Activated T-helper 17 cell treated with anti-CD3 and anti-CD28 coated beads, Interleukin-2, amount 50 U/mL, for 72 hours (primary cell): ENCODE data around the gene CLN6. TPM values are rescaled to one million over a fixed set of nuclear protein-coding genes. Genes with fewer than 3 reads are reported as not detected.
"Not testable (repeated sequence)": the region's sequence is repeated elsewhere in the genome, so short reads cannot be mapped to it uniquely, and the experiment has no call there.

Experiments used
- ATAC-seq: fragments of 150-1000 bp; cut with Tn5 transposase; replicated peaks from 2 replicates; pipeline ENCODE4 v1.10.0; 2021; ENCODE audit warnings: mild to moderate bottlenecking, moderate library complexity
- H3K27ac Mint-ChIP-seq: one replicate; pipeline ENCODE4 v1.8.0; 2022; ENCODE audit warnings: mixed read lengths
- H3K27me3 Mint-ChIP-seq: one replicate; pipeline ENCODE4 v1.8.0; 2022; ENCODE audit warnings: mixed read lengths
- H3K36me3 Mint-ChIP-seq: one replicate; pipeline ENCODE4 v1.8.0; 2022; ENCODE audit warnings: low read depth, mild to moderate bottlenecking, mixed read lengths
- H3K4me1 Mint-ChIP-seq: one replicate; pipeline ENCODE4 v1.8.0; 2022; ENCODE audit warnings: mixed read lengths
- H3K4me3 Mint-ChIP-seq: one replicate; pipeline ENCODE4 v1.8.0; 2022; ENCODE audit warnings: mild to moderate bottlenecking, mixed read lengths
- H3K9me3 Mint-ChIP-seq: one replicate; pipeline ENCODE4 v1.8.0; 2022; ENCODE audit warnings: mixed read lengths
- total RNA-seq, 2 donors: library from RNA; stranded (reverse); gene quantifications; one replicate each; pipeline ENCODE4 v1.2.3, GENCODE V29; 2022

CLN6 gene
- total RNA-seq, 2 donors from 2014 or later = 44.2 to 69.7 TPM

DNA sequence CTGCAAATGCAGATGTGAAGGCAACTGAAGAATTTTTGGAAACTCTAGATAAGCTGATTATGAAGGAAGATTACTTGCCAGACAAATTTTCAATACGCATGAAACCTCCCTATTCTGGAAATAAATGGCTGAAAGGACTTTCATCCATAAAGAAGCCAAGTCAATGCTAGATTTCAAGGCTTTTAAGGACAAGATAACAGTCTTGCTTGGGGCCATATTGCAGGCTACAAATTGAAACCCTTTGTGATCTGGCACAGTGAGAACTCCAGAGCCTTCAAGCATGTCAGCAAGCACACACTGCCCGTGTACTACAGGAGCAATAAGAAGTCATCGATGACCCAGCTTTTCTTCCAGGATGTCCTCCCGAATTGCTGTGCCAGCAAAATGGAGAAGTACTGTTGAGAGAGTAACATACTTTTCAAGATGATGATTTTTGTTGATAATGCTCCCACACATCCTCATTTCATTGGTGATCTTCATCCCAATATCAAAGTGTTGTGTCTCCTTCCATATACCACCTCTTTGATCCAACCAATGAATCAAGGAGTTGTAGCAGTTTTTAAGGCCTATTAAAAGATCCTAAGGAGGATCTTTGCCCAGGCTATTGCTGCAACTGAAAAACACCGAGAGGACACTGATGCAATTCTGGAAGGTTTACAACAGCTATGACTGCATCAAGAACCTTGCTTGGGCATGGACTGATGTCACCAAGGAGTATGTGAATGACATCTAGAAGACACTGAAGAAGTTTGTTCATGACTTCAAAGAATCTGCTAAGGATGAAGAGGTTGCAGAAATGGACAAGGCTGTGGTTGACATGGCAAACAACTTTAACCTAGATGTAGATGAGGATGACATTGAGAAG, 44.7 kb downstream of the CLN6 start:
- Mint-ChIP-seq H3K4me1 (peaks cover 10% of the 10 kb centered on the region), H3K27me3 (no peaks in the 10 kb centered on the region), H3K9me3 (no peaks in the 10 kb centered on the region), H3K4me3 (no peak overlapping the region), H3K27ac (no peak overlapping the region), H3K36me3 (peaks cover 90% of the 10 kb centered on the region)
- ATAC-seq = no peak

DNA sequence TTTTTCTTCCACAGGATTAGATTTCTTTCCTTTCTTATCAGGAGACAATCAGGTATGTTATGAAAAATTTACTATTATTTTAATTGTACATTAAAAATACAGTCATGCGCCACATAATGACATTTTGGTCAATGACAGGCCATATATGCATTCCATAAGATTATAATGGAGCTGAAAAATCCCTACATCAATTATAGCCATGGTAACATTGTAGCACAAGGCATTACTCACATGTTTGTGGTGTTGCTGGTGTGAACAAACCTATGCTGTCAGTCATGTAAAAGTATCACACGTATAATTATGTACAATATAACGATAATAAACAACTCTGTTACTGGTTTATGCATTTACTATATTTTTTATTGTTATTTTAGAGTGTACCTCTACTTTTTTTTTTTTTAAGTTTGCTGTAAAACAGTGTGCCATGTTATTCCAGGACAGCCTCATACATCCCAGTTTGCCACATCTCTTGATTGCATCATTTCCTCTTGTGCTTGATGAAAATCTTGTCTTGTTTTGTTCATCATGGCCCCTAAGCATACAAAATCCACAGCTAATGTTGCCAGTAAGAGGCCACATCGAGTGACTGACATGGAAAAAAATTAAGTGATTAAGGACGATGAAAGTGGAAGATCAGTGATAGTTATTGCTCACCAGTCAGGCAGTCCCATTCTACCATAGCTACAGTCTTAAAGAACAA, 45.8 kb downstream of the CLN6 start:
- no peak for ATAC-seq
- peaks cover 90% of the 10 kb centered on the region for H3K36me3 Mint-ChIP-seq
- no peaks in the 10 kb centered on the region for H3K27me3 Mint-ChIP-seq
- peaks cover 6% of the 10 kb centered on the region for H3K4me1 Mint-ChIP-seq
- no peaks in the 10 kb centered on the region for H3K9me3 Mint-ChIP-seq
- H3K4me3 Mint-ChIP-seq = no peak overlapping the region
- no peak overlapping the region for H3K27ac Mint-ChIP-seq

- peaks cover 4% of the 10 kb centered on the region for H3K4me1 Mint-ChIP-seq
- no peaks in the 10 kb centered on the region for H3K9me3 Mint-ChIP-seq
- peaks cover 92% of the 10 kb centered on the region for H3K36me3 Mint-ChIP-seq
- no peaks in the 10 kb centered on the region for H3K27me3 Mint-ChIP-seq
- ATAC-seq = no peak
- no peak overlapping the region for H3K27ac Mint-ChIP-seq
- H3K4me3 Mint-ChIP-seq = no peak overlapping the region
Observed at GRCh38 chr15:68177742-68178141, 51.8 kb downstream of the CLN6 start.

- Mint-ChIP-seq H3K36me3 (peaks cover 81% of the 10 kb centered on the region), H3K4me1 (peaks cover 4% of the 10 kb centered on the region), H3K4me3 (no peak overlapping the region), H3K27ac (no peak overlapping the region), H3K9me3 (no peaks in the 10 kb centered on the region), H3K27me3 (no peaks in the 10 kb centered on the region)
- ATAC-seq = no peak
Observed at GRCh38 chr15:68176601-68177000, 52.9 kb downstream of the CLN6 start.

- no peak overlapping the region for H3K27ac Mint-ChIP-seq
- no peak overlapping the region for H3K4me3 Mint-ChIP-seq
- H3K27me3 Mint-ChIP-seq = no peaks in the 10 kb centered on the region
- no peak for ATAC-seq
- peaks cover 70% of the 10 kb centered on the region for H3K36me3 Mint-ChIP-seq
- H3K4me1 Mint-ChIP-seq = peaks cover 4% of the 10 kb centered on the region
- H3K9me3 Mint-ChIP-seq = no peaks in the 10 kb centered on the region
Observed at GRCh38 chr15:68175526-68175925, 54.0 kb downstream of the CLN6 start.

GRCh38 chr15:68173119-68173518, 56.4 kb downstream of the CLN6 start:
- no peak for ATAC-seq
- Mint-ChIP-seq H3K4me1 (peaks cover 4% of the 10 kb centered on the region), H3K4me3 (no peak overlapping the region), H3K27me3 (no peaks in the 10 kb centered on the region), H3K9me3 (no peaks in the 10 kb centered on the region), H3K27ac (no peak overlapping the region), H3K36me3 (peaks cover 61% of the 10 kb centered on the region)

DNA sequence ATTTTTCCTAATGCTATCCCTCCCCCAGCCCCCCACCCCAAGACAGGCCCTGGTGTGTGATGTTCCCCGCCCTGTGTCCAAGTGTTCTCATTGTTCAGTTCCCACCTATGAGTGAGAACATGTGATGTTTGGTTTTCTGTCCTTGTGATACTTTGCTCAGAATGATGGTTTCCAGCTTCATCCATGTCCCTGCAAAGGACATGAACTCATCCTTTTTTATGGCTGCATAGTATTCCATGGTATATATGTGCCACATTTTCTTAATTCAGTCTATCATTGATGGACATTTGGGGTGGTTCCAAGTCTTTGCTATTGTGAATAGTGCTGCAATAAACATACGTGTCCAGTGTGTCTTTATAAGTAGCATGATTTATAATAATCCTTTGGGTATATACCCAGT, 57.5 kb downstream of the CLN6 start:
- not testable (repeated sequence) for H3K4me1 Mint-ChIP-seq, H3K4me3 Mint-ChIP-seq, ATAC-seq, H3K27me3 Mint-ChIP-seq, H3K9me3 Mint-ChIP-seq, H3K27ac Mint-ChIP-seq
- H3K36me3 Mint-ChIP-seq = peaks cover 60% of the 10 kb centered on the region

GRCh38 chr15:68166847-68167246, 62.7 kb downstream of the CLN6 start:
- Mint-ChIP-seq H3K4me1 (no peaks in the 10 kb centered on the region), H3K9me3 (no peaks in the 10 kb centered on the region), H3K36me3 (peaks cover 62% of the 10 kb centered on the region), H3K4me3 (no peak overlapping the region), H3K27ac (no peak overlapping the region), H3K27me3 (no peaks in the 10 kb centered on the region)
- no peak for ATAC-seq

- Mint-ChIP-seq H3K9me3 (no peaks in the 10 kb centered on the region), H3K4me1 (no peaks in the 10 kb centered on the region), H3K36me3 (peaks cover 52% of the 10 kb centered on the region), H3K27ac (no peak overlapping the region), H3K4me3 (no peak overlapping the region), H3K27me3 (no peaks in the 10 kb centered on the region)
- no peak for ATAC-seq
Observed at GRCh38 chr15:68163191-68163590, 66.3 kb downstream of the CLN6 start.

DNA sequence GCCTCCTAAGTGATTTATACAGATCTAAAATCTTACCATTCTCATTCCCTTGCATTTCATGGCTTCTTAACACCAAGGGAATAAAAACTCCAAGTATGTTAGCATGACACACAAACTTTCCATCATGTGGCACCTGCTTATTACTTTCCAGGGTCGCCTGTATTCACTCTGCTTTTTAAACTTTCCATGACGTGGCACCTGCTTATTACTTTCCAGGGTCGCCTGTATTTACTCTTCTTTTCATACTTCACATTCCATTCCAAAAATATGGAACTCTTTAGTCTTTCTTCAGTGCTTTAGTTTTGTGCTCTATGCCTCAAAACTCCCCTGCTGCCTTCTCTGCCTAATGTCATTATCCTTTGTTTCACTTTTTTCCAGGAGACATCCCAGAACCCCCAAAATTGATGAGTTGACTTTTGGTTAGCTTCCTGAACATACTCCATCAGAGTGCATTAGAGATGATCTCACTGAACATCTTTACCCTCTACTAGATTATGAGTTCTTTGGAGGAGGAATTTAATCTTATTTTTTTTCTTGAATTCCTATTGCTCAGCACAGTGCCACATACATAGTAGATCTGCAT, 71.4 kb downstream of the CLN6 start:
- no peak overlapping the region for H3K27ac Mint-ChIP-seq

GRCh38 chr15:68157074-68157473, 72.5 kb downstream of the CLN6 start:
- H3K27me3 Mint-ChIP-seq = no peaks in the 10 kb centered on the region
- no peak overlapping the region for H3K4me3 Mint-ChIP-seq
- peaks cover 2% of the 10 kb centered on the region for H3K36me3 Mint-ChIP-seq
- ATAC-seq = no peak
- no peaks in the 10 kb centered on the region for H3K9me3 Mint-ChIP-seq
- peaks cover 5% of the 10 kb centered on the region for H3K4me1 Mint-ChIP-seq
- no peak overlapping the region for H3K27ac Mint-ChIP-seq

More for the DNA sequence above, 71.4 kb downstream of the CLN6 start:
- Mint-ChIP-seq H3K36me3 (peaks cover 12% of the 10 kb centered on the region), H3K4me3 (no peak overlapping the region), H3K4me1 (peaks cover 5% of the 10 kb centered on the region), H3K27me3 (no peaks in the 10 kb centered on the region), H3K9me3 (no peaks in the 10 kb centered on the region)
- ATAC-seq = no peak

Other genes with a start within 250 kb of the CLN6 start
- gene PIAS1, start 175.4 kb downstream of the CLN6 start, total RNA-seq = 10 to 100 TPM; 31.3 to 42.7 TPM
- gene CALML4, start 24.4 kb downstream of the CLN6 start, total RNA-seq = 10 to 100 TPM in 1 of 2 donors, 1 to 10 TPM in 1; 8.0 to 12.5 TPM
- 10 to 100 TPM; 35.1 to 43.6 TPM for gene FEM1B, start 48.0 kb upstream of the CLN6 start, total RNA-seq
- 10 to 100 TPM in 1 of 2 donors, under 1 TPM in 1; 0.95 to 13.1 TPM for gene ITGA11, start 202.4 kb upstream of the CLN6 start, total RNA-seq